D721Med (cell line): ENCODE data around the gene MCAT.

Experiments used
- DNase-seq: peaks from one replicate; pipeline ENCODE4 v3.0.0; 2011; ENCODE audit warnings: low spot score; ENCODE audit not compliant: insufficient read length
- FAIRE-seq: peaks from 2 replicates; lab custom pipeline; 2011; peaks lifted over from hg19 to GRCh38; lab: Jason Lieb, UNC
- CTCF ChIP-seq: IDR thresholded peaks from 2 replicates; pipeline ENCODE4 v1.5.1; 2012; ENCODE audit warnings: mild to moderate bottlenecking, control low read depth; ENCODE audit not compliant: insufficient read depth; ENCODE audit errors: missing control alignments

Gene MCAT

DNA sequence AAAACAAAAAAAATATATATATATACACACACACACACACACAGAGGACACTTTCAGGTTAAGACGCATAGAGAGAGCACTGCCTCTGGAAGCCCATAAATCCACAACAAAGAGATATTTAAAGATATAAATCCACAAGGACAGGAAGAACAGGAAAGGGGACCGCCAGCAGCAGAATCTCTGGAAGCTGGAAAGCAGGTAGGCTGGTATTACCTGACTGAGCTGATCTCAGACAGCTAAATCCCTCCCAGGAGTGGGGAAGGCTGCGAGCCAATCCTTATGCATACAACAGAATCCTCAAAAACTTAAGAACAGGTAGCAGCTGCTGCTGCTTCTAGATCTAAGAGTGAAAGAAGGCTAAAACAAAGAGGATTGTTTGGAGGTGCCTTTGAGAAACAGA is 1.8 kb upstream of the MCAT start:
- no peak for DNase-seq
- no peak for TF ChIP-seq CTCF
- FAIRE-seq = no peak

- FAIRE-seq (no peak), DNase-seq (no peak)
- TF ChIP-seq CTCF = no peak
Observed at GRCh38 chr22:43136801-43137200, 6.4 kb downstream of the MCAT start.

DNA sequence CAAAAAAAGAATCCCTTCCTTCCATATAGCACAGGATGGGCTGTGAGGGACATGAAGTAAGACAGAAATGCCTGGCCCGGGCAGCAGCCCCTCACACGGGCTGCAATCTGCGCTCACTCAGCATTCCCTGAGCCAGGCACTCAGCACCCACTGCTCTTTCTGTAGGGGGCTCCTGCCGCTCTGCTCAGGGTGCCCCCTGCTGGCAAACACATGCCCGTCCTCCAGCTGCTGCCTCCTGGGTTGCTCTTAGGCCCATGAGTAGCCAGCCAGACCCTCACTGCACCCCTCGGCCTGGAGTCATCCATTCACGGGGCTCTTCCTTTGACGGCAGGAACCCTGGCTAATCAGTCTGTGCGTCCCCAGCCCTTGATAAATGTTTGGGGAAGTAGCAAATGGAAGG is 6.9 kb downstream of the MCAT start:
- no peak for FAIRE-seq
- TF ChIP-seq CTCF = peak; percentile 65
- peak; percentile 39 for DNase-seq

GRCh38 chr22:43135565-43135964 is 7.6 kb downstream of the MCAT start:
- TF ChIP-seq CTCF = no peak
- no peak for FAIRE-seq
- no peak for DNase-seq

DNA sequence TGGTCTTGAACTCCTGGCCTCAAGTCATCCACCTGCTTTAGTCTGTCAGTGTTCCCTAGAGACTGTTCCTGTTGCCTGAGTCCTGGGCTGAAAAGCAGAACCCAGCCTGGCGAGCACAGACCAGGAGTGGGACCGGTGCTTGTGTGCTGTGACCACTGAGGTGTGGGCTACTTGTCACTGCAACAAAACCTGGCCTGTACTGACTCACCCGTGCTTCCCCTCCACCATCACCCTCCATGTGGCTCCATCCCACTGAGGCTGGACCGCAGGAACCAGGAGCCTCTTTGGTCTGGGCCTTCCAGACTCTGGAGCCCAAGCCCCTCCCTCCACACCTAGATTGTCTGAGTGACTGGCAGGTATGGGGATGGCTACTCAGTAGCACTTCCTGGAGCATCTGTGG is 8.6 kb downstream of the MCAT start:
- no peak for DNase-seq
- no peak for FAIRE-seq
- TF ChIP-seq CTCF = no peak

GRCh38 chr22:43133401-43133800 is 9.8 kb downstream of the MCAT start:
- TF ChIP-seq CTCF = no peak
- no peak for DNase-seq
- no peak for FAIRE-seq

- no peak for TF ChIP-seq CTCF
- DNase-seq (no peak), FAIRE-seq (no peak)
Observed at GRCh38 chr22:43131773-43132501, 11.3 kb downstream of the MCAT start.
